Panc1 (cell line): ENCODE results near the gene MND1.

Experiments used
- POLR2AphosphoS5 ChIP-seq: IDR thresholded peaks from 2 replicates; pipeline ENCODE4 v1.6.1; 2012; ENCODE audit warnings: mild to moderate bottlenecking, low read depth, low read length, moderate library complexity
- SIN3A ChIP-seq: IDR thresholded peaks from 2 replicates; pipeline ENCODE4 v1.6.1; 2012; ENCODE audit warnings: low read depth, mild to moderate bottlenecking, low read length, moderate library complexity, borderline replicate concordance; ENCODE audit not compliant: insufficient read depth

- TF ChIP-seq POLR2AphosphoS5 (no peak), SIN3A (no peak)
Measured at GRCh38 chr4:153418121-153418520, 73.6 kb downstream of the MND1 start.
